Chondrocyte (in vitro differentiated cells): ENCODE data around the gene EPAS1. TPM values are rescaled to one million over a fixed set of nuclear protein-coding genes. Genes with fewer than 3 reads are reported as not detected.

Experiments
- DNase-seq: peaks from one replicate; pipeline ENCODE4 v3.0.0; 2021; ENCODE audit warnings: mixed read lengths, low spot score
- H3K27ac Mint-ChIP-seq: one replicate; pipeline ENCODE4 v1.8.0; 2021; ENCODE audit warnings: mild to moderate bottlenecking, moderate library complexity, mixed read lengths; ENCODE audit not compliant: unreplicated experiment
- H3K27me3 Mint-ChIP-seq: 2 replicates; pipeline ENCODE4 v1.8.0; 2021; ENCODE audit warnings: low read depth, mixed read lengths
- H3K36me3 Mint-ChIP-seq: 2 replicates; pipeline ENCODE4 v1.8.0; 2021; ENCODE audit warnings: low read depth, mixed read lengths
- H3K4me1 Mint-ChIP-seq: 2 replicates; pipeline ENCODE4 v1.8.0; 2021; ENCODE audit warnings: low read depth, mild to moderate bottlenecking, mixed read lengths
- H3K4me3 Mint-ChIP-seq: one replicate; pipeline ENCODE4 v1.8.0; 2021; ENCODE audit warnings: mild to moderate bottlenecking, moderate library complexity, mixed read lengths; ENCODE audit not compliant: unreplicated experiment
- H3K9me3 Mint-ChIP-seq: 2 replicates; pipeline ENCODE4 v1.8.0; 2021; ENCODE audit warnings: low read depth, mixed read lengths
- total RNA-seq: library from RNA; stranded (reverse); gene quantifications from 3 replicates; pipeline ENCODE4 v1.2.1, GENCODE V29; 2021
- TF ChIP-seq, protein P1 (sequence below): fragments of 200-600 bp; sonication (generic); IDR thresholded peaks from 2 replicates; pipeline ENCODE4 v1.5.0; 2021; ENCODE audit warnings: antibody characterized with exemption, mild to moderate bottlenecking, moderate library complexity

The EPAS1 gene
- total RNA-seq, 1 donor from 2014 or later = 122 TPM

DNA sequence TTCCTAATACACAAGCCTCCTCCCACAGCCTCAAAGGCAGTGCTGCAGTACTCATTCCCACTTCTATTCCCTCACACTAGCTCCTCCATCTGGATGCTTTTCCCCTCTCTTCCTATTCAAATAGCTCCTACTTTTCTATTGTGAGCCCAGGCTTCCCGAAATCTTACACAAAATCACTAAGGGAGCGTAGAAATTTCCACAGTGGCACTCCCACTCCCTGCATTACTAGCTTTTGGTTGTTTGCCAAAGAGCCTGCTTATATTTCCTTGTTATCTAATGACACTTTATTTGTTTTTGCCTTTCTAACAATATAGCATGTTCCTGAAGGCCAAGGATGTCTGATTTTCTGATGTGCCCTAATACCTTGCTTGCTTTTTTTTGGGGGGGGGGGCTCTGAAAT lies 10.9 kb downstream of the EPAS1 start:
- H3K4me3 Mint-ChIP-seq = no peak overlapping the region
- DNase-seq = no peak
- peaks cover 49% of the 10 kb centered on the region for H3K4me1 Mint-ChIP-seq
- TF ChIP-seq, protein P1, sequence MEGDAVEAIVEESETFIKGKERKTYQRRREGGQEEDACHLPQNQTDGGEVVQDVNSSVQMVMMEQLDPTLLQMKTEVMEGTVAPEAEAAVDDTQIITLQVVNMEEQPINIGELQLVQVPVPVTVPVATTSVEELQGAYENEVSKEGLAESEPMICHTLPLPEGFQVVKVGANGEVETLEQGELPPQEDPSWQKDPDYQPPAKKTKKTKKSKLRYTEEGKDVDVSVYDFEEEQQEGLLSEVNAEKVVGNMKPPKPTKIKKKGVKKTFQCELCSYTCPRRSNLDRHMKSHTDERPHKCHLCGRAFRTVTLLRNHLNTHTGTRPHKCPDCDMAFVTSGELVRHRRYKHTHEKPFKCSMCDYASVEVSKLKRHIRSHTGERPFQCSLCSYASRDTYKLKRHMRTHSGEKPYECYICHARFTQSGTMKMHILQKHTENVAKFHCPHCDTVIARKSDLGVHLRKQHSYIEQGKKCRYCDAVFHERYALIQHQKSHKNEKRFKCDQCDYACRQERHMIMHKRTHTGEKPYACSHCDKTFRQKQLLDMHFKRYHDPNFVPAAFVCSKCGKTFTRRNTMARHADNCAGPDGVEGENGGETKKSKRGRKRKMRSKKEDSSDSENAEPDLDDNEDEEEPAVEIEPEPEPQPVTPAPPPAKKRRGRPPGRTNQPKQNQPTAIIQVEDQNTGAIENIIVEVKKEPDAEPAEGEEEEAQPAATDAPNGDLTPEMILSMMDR = no peak
- peaks cover 7% of the 10 kb centered on the region for H3K36me3 Mint-ChIP-seq
- H3K9me3 Mint-ChIP-seq = peaks cover 3% of the 10 kb centered on the region
- H3K27me3 Mint-ChIP-seq = no peaks in the 10 kb centered on the region
- no peak overlapping the region for H3K27ac Mint-ChIP-seq

- Mint-ChIP-seq H3K27ac (no peak overlapping the region), H3K4me3 (no peak overlapping the region), H3K4me1 (peaks cover 44% of the 10 kb centered on the region), H3K27me3 (no peaks in the 10 kb centered on the region), H3K36me3 (peaks cover 7% of the 10 kb centered on the region), H3K9me3 (peaks cover 3% of the 10 kb centered on the region)
- DNase-seq = no peak
- TF ChIP-seq, protein P1 = no peak
These were observed 11.4 kb downstream of the EPAS1 start for GRCh38 chr2:46308629-46309028.

GRCh38 chr2:46309052-46309953 lies 12.1 kb downstream of the EPAS1 start:
- Mint-ChIP-seq H3K27me3 (no peaks in the 10 kb centered on the region), H3K4me1 (peaks cover 42% of the 10 kb centered on the region), H3K4me3 (no peak overlapping the region), H3K36me3 (peaks cover 7% of the 10 kb centered on the region), H3K27ac (no peak overlapping the region), H3K9me3 (peaks cover 3% of the 10 kb centered on the region)
- DNase-seq = no peak
- TF ChIP-seq, protein P1 = no peak

- no peak overlapping the region for H3K27ac Mint-ChIP-seq
- TF ChIP-seq, protein P1 = no peak
- H3K4me1 Mint-ChIP-seq = peaks cover 47% of the 10 kb centered on the region
These were observed 13.2 kb downstream of the EPAS1 start for GRCh38 chr2:46310446-46310845.

DNA sequence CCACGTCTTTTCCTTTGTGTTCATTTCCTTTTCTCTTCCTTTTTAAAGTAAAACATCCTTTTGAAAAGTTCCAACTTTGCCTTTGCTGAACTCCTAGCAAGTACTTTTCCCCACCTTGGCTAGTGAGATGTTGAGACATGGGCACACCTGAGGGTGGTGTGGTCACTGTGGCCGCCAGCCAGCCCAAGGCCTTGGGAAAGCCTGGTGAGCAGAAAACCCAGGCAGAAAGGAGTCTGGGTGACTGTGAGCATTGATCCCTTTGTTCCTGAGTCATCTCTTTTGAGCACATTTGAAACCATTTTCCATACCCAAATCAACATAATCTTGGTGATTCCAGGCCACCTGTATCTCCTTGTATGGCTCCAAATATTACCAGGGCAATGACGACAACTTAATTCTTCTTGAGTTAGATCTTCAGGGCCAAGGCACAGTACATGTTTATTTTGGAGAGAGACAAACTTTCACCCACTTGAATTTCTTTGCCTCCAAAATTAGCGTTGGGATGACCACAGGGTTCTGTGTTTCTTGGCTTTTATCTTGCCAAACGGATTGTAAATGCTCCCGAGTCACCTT lies 14.5 kb downstream of the EPAS1 start:
- H3K9me3 Mint-ChIP-seq = no peaks in the 10 kb centered on the region
- TF ChIP-seq, protein P1 = no peak
- no peaks in the 10 kb centered on the region for H3K27me3 Mint-ChIP-seq
- peaks cover 1% of the 10 kb centered on the region for H3K36me3 Mint-ChIP-seq
- H3K4me3 Mint-ChIP-seq = no peak overlapping the region
- peak overlapping the region; percentile 89 for H3K27ac Mint-ChIP-seq
- H3K4me1 Mint-ChIP-seq = peaks cover 56% of the 10 kb centered on the region
- DNase-seq = no peak

More at GRCh38 chr2:46310446-46310845, 13.2 kb downstream of the EPAS1 start:
- Mint-ChIP-seq H3K27me3 (no peaks in the 10 kb centered on the region), H3K9me3 (no peaks in the 10 kb centered on the region), H3K4me3 (no peak overlapping the region), H3K36me3 (peaks cover 1% of the 10 kb centered on the region)
- no peak for DNase-seq
